H1 (cell line): ENCODE results near the gene B9D1. TPM values are rescaled to one million over a fixed set of nuclear protein-coding genes. Genes with fewer than 3 reads are reported as not detected.

Source experiments
- CTCF ChIA-PET: fragments of 300-600 bp; sonication (Branson Sonifier 250); formaldehyde crosslinking; loops from one replicate; lab custom pipeline; 2021; ENCODE audit not compliant: partially characterized antibody; lab: Charles Lee
- POLR2A ChIA-PET: fragments of 300-600 bp; sonication (Branson Sonifier 250); formaldehyde crosslinking; loops from one replicate; lab custom pipeline; 2021; ENCODE audit warnings: inconsistent platforms; ENCODE audit not compliant: partially characterized antibody; lab: Charles Lee
- DNase-seq, 2 experiments: peaks; one replicate each; pipeline versions ENCODE4 v3.0.0 to v3.0.0-alpha.2; 2010 to 2022; ENCODE audit warnings: low spot score in 2 of 2, low read depth in 1 of 2, mixed read lengths in 1 of 2
- FAIRE-seq: peaks from 2 replicates; lab custom pipeline; 2011; peaks lifted over from hg19 to GRCh38; lab: Jason Lieb, UNC
- H2AFZ ChIP-seq: 2 replicates; pipeline ENCODE4 v1.8.1; 2012; ENCODE audit warnings: low read length, inconsistent platforms
- H2AK5ac ChIP-seq: 2 replicates; pipeline ENCODE4 v1.6.1; 2013; ENCODE audit warnings: low read depth, low read length
- H2BK120ac ChIP-seq: replicated peaks from 2 replicates; pipeline ENCODE3; 2013; ENCODE audit warnings: low read depth, low read length, inconsistent platforms
- H2BK12ac ChIP-seq: 2 replicates; pipeline ENCODE4 v1.6.1; 2013; ENCODE audit warnings: low read depth, low read length
- H2BK15ac ChIP-seq: 2 replicates; pipeline ENCODE4 v1.6.1; 2013; ENCODE audit warnings: low read length
- H2BK20ac ChIP-seq: 2 replicates; pipeline ENCODE4 v1.6.1; 2013; ENCODE audit warnings: low read length
- H2BK5ac ChIP-seq: 2 replicates; pipeline ENCODE4 v1.6.1; 2013; ENCODE audit warnings: low read depth, low read length
- H3K14ac ChIP-seq: 2 replicates; pipeline ENCODE4 v1.6.1; 2013; ENCODE audit warnings: inconsistent platforms; ENCODE audit not compliant: insufficient read length
- H3K18ac ChIP-seq: 2 replicates; pipeline ENCODE4 v1.6.1; 2013; ENCODE audit warnings: low read length; ENCODE audit errors: extremely low read depth
- H3K23ac ChIP-seq: 2 replicates; pipeline ENCODE4 v1.6.1; 2013; ENCODE audit warnings: inconsistent platforms; ENCODE audit not compliant: insufficient read length
- H3K23me2 ChIP-seq: 2 replicates; pipeline ENCODE4 v1.6.1; 2013; ENCODE audit warnings: low read depth, low read length
- H3K27ac ChIP-seq: 2 replicates; pipeline ENCODE4 v1.6.1; 2011; ENCODE audit warnings: low read depth, low read length, inconsistent platforms
- H3K27me3 ChIP-seq, 4 experiments: replicated peaks in 1 of 4; 1 replicate in 1 of 4; 2 replicates in 3 of 4; pipeline versions ENCODE4 v1.6.1 to v1.8.1; 2011 to 2013; ENCODE audit warnings: low read length in 3 of 4, mild to moderate bottlenecking in 3 of 4, inconsistent platforms in 2 of 4, mixed read lengths in 2 of 4, moderate library complexity in 1 of 4; ENCODE audit not compliant: control insufficient read depth in 3 of 4, insufficient read depth in 3 of 4; ENCODE audit errors: extremely low read depth in 1 of 4
- H3K36me3 ChIP-seq, 4 experiments: 2 replicates each; pipeline versions ENCODE4 v1.6.1 to v1.8.1; 2011 to 2013; ENCODE audit warnings: mild to moderate bottlenecking in 4 of 4, low read length in 3 of 4, moderate library complexity in 2 of 4, control low read depth in 1 of 4, inconsistent platforms in 1 of 4; ENCODE audit not compliant: insufficient read depth in 4 of 4, control insufficient read depth in 2 of 4
- H3K4ac ChIP-seq: replicated peaks from 2 replicates; pipeline ENCODE3; 2013; ENCODE audit warnings: low read length, low read depth, mixed read lengths, inconsistent platforms; ENCODE audit not compliant: insufficient read length
- H3K4me1 ChIP-seq, 4 experiments: replicated peaks in 1 of 4; 1 replicate in 1 of 4; 2 replicates in 3 of 4; pipeline versions ENCODE4 v1.6.1 to v1.8.1; 2011 to 2013; ENCODE audit warnings: low read length in 3 of 4, inconsistent platforms in 2 of 4, mixed read lengths in 1 of 4; ENCODE audit not compliant: insufficient read depth in 4 of 4, control insufficient read depth in 3 of 4
- H3K4me2 ChIP-seq, 2 experiments: 2 replicates each; pipeline versions ENCODE4 v1.6.1 to v1.8.1; 2011 to 2013; ENCODE audit warnings: low read depth in 2 of 2, low read length in 2 of 2, control low read depth in 1 of 2, inconsistent platforms in 1 of 2, mild to moderate bottlenecking in 1 of 2; ENCODE audit not compliant: insufficient read depth in 1 of 2
- H3K4me3 ChIP-seq, 4 experiments: fragments of 200-600, 300-600 bp in 1 of 4; sonication (generic), shearing (Covaris generic), sonication (Bioruptor Twin) in 1 of 4; 2 replicates each; pipeline versions ENCODE4 v1.5.1 to v1.8.1; 2011 to 2016; ENCODE audit warnings: low read length in 4 of 4, low read depth in 3 of 4, control low read depth in 2 of 4, inconsistent platforms in 2 of 4, mild to moderate bottlenecking in 2 of 4, mixed read lengths in 1 of 4, moderate library complexity in 1 of 4; ENCODE audit not compliant: insufficient read depth in 2 of 4; ENCODE audit errors: extremely low read depth in 1 of 4
- H3K56ac ChIP-seq: replicated peaks from 2 replicates; pipeline ENCODE3; 2013; ENCODE audit warnings: low read depth, mild to moderate bottlenecking, mixed read lengths, low read length, inconsistent platforms; ENCODE audit not compliant: insufficient read length
- H3K79me1 ChIP-seq: 2 replicates; pipeline ENCODE4 v1.6.1; 2013; ENCODE audit warnings: low read depth, low read length, control low read depth
- H3K79me2 ChIP-seq, 2 experiments: 2 replicates each; pipeline versions ENCODE4 v1.6.1 to v1.8.1; 2012 to 2013; ENCODE audit warnings: low read length in 2 of 2, mild to moderate bottlenecking in 2 of 2, inconsistent platforms in 1 of 2; ENCODE audit not compliant: insufficient read depth in 2 of 2, control insufficient read depth in 1 of 2
- H3K9ac ChIP-seq, 4 experiments: replicated peaks in 1 of 4; 1 replicate in 1 of 4; 2 replicates in 3 of 4; pipeline versions ENCODE4 v1.6.1 to v1.8.1; 2011 to 2013; ENCODE audit warnings: low read depth in 3 of 4, low read length in 3 of 4, control low read depth in 2 of 4, mild to moderate bottlenecking in 2 of 4, moderate library complexity in 2 of 4, inconsistent platforms in 1 of 4; ENCODE audit errors: extremely low read depth in 1 of 4
- H3K9me3 ChIP-seq, 2 experiments: 2 replicates each; pipeline versions ENCODE4 v1.6.1 to v1.8.1; 2012 to 2013; ENCODE audit warnings: mild to moderate bottlenecking in 2 of 2, moderate library complexity in 2 of 2, control low read depth in 1 of 2, inconsistent platforms in 1 of 2, low read depth in 1 of 2, low read length in 1 of 2, mixed read lengths in 1 of 2; ENCODE audit not compliant: insufficient read depth in 2 of 2
- H4K20me1 ChIP-seq, 2 experiments: replicated peaks in 1 of 2; 2 replicates each; pipeline versions ENCODE3 to v1.8.1; 2011 to 2013; ENCODE audit warnings: inconsistent platforms in 2 of 2, low read length in 2 of 2, mild to moderate bottlenecking in 1 of 2; ENCODE audit not compliant: insufficient read depth in 2 of 2, control insufficient read depth in 1 of 2
- H4K5ac ChIP-seq: 2 replicates; pipeline ENCODE4 v1.6.1; 2013; ENCODE audit warnings: low read length, low read depth, mixed read lengths, inconsistent platforms; ENCODE audit not compliant: insufficient read length
- H4K8ac ChIP-seq: 2 replicates; pipeline ENCODE4 v1.8.0; 2013; ENCODE audit warnings: mild to moderate bottlenecking, moderate library complexity, low read length, inconsistent platforms; ENCODE audit not compliant: insufficient read depth; ENCODE audit errors: extremely low read depth
- H4K91ac ChIP-seq: replicated peaks from 2 replicates; pipeline ENCODE3; 2013; ENCODE audit warnings: low read length, mixed read lengths, inconsistent platforms; ENCODE audit not compliant: insufficient read length
- BCL11A ChIP-seq, 2 experiments: IDR thresholded peaks; one replicate each; pipeline ENCODE4 v1.6.1; 2011; ENCODE audit warnings: low read depth in 2 of 2, low read length in 2 of 2, mild to moderate bottlenecking in 2 of 2
- CHD2 ChIP-seq: IDR thresholded peaks from 2 replicates; pipeline ENCODE4 v1.6.1; 2012; ENCODE audit warnings: low read length, improper control_type of control experiment
- EZH2 ChIP-seq: fragments of 200-600 bp; sonication (generic); IDR thresholded peaks from 2 replicates; pipeline ENCODE4 v1.7.1; 2012; ENCODE audit warnings: low read depth, mild to moderate bottlenecking, moderate library complexity, low read length, inconsistent platforms; ENCODE audit not compliant: severe bottlenecking
- HDAC6 ChIP-seq: IDR thresholded peaks from one replicate; pipeline ENCODE4 v1.7.1; 2012; ENCODE audit warnings: low read depth, mild to moderate bottlenecking, inconsistent platforms, low read length, moderate library complexity
- MAFK ChIP-seq: IDR thresholded peaks from 2 replicates; pipeline ENCODE4 v1.6.1; 2012; ENCODE audit warnings: low read depth, mild to moderate bottlenecking, improper control_type of control experiment, low read length
- RFX5 ChIP-seq: IDR thresholded peaks from 2 replicates; pipeline ENCODE4 v1.6.1; 2011; ENCODE audit warnings: low read depth, low read length, improper control_type of control experiment, borderline replicate concordance
- SAP30 ChIP-seq: fragments of 300-600 bp; sonication (generic); IDR thresholded peaks from 2 replicates; pipeline ENCODE4 v1.7.1; 2012; ENCODE audit warnings: low read length, moderate library complexity, mild to moderate bottlenecking, inconsistent platforms; ENCODE audit not compliant: insufficient read depth, insufficient replicate concordance
- SIN3A ChIP-seq, 2 experiments: IDR thresholded peaks in 1 of 2; conservative IDR thresholded peaks in 1 of 2; 2 replicates each; pipeline ENCODE4 v1.6.1; 2011 to 2012; ENCODE audit warnings: low read length in 2 of 2, improper control_type of control experiment in 1 of 2, low read depth in 1 of 2, mild to moderate bottlenecking in 1 of 2
- YY1 ChIP-seq: IDR thresholded peaks from 2 replicates; pipeline ENCODE4 v1.6.1; 2011; ENCODE audit warnings: low read depth, mild to moderate bottlenecking, low read length
- WGBS, 2 experiments: shearing (Covaris generic) in 1 of 2; methylation state at CpG; one replicate each; pipeline versions ENCODE4 v1.1.6 to v1.1.7; 2013 to 2015; ENCODE audit warnings: low lambda C conversion rate in 2 of 2, mixed read lengths in 2 of 2, inconsistent platforms in 1 of 2, low coverage in 1 of 2, missing lambda C conversion rate in 1 of 2; ENCODE audit not compliant: insufficient replicate concordance in 2 of 2, insufficient coverage in 1 of 2, insufficient read length in 1 of 2; ENCODE audit errors: extremely low coverage in 1 of 2, missing lambda C conversion rate in 1 of 2; 5-methylcytosine and 5-hydroxymethylcytosine counted together
- polyA plus RNA-seq, 7 experiments: library from polyadenylated mRNA; depleted of rRNA in 3 of 7; stranded (reverse) in 5 of 7; unstranded in 2 of 7; fragments of >200 nt in 5 of 7; fragments of 200-250 nt in 2 of 7; gene quantifications; 1 replicate in 5 of 7; 2 replicates in 1 of 7; 4 replicates in 1 of 7; pipeline versions ENCODE4 v1.2.1 to v1.2.3, GENCODE V29; 2011 to 2013; ENCODE audit warnings: missing spikeins in 2 of 7, mixed read lengths in 2 of 7
- total RNA-seq: library from RNA; stranded (reverse); fragmentation: NEBNext Ultra II Directional; extraction: Animal tissue kit (Norgen Biotek cat#: 25700); gene quantifications from 2 replicates; pipeline ENCODE4 v1.2.1, GENCODE V29; 2021
- TF ChIP-seq, protein P1 (sequence below): IDR thresholded peaks from 2 replicates; pipeline ENCODE4 v1.6.1; 2012; ENCODE audit warnings: low read length, inconsistent platforms
- TF ChIP-seq, protein P2 (sequence below): IDR thresholded peaks from 2 replicates; pipeline ENCODE4 v1.6.1; 2012; ENCODE audit warnings: inconsistent platforms

Gene B9D1
- total and polyA plus RNA-seq, 2 of the 8 experiments (the other 6 are each of a cell fraction or from before 2014, with no cell fraction given): 24.6 to 65.7 TPM

DNA sequence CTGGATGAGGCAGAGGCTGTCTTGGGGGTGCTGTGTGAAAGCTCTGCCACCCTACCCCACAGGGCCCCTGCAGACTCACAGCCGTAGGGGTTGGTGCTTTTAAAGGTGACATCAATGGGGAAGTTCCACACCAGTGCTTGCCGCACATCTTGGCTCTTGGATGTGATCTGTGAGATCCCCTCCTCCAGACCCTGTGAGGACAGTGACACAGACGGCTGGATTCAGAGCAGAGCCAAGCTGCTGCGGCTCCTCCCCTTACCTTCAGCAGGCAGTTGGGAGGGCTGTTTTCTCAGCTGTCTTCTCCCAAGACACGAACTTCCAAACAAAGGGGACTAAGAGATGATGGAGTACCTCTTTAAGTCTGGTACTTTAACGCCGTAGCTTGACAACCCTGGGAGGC is 4.8 kb downstream of the B9D1 start:
- no peak overlapping the region for H3K4ac ChIP-seq
- H3K9ac ChIP-seq: no peak overlapping the region
- no peak overlapping the region for H4K5ac ChIP-seq
- H3K79me1 ChIP-seq: peaks cover 2% of the 10 kb centered on the region; the same call in 1 of the 2 replicates
- no peak overlapping the region for H2BK12ac ChIP-seq
- no peak overlapping the region for H3K56ac ChIP-seq
- H3K4me3 ChIP-seq: no peak overlapping the region
- no peaks in the 10 kb centered on the region for H3K9me3 ChIP-seq
- peaks cover 6% of the 10 kb centered on the region; the same call in 1 of the 2 replicates for H3K23me2 ChIP-seq
- CTCF ChIA-PET: interaction anchor here (0.9 to 1.1 kb wide), 2 partner anchors 68 to 90 kb away, joined by 3 read pairs; no protein-coding TSS in a partner anchor
- 86% methylated on average over 7 of the region's 7 CpGs; no CpG with 5 or more reads in 1 of the 2 experiments for WGBS, 2 experiments
- H3K23ac ChIP-seq: no peak overlapping the region
- no peak overlapping the region for H2BK15ac ChIP-seq
- no peak overlapping the region for H3K27ac ChIP-seq
- H3K14ac ChIP-seq: no peak overlapping the region
- no peak overlapping the region for H4K91ac ChIP-seq
- no peak for DNase-seq
- peaks cover 0 to 3% (median under 1%) of the 10 kb centered on the region in 4 experiments; a peak in 3 of 7 replicates for H3K4me1 ChIP-seq
- no peak overlapping the region for H4K8ac ChIP-seq
- no peak overlapping the region for H2BK5ac ChIP-seq
- H2BK20ac ChIP-seq: no peak overlapping the region
- no peaks in the 10 kb centered on the region for H3K27me3 ChIP-seq
- H3K18ac ChIP-seq: no peak overlapping the region
- no peak overlapping the region for H2AK5ac ChIP-seq
- POLR2A ChIA-PET: interaction anchor here (0.6 to 2.0 kb wide), 3 partner anchors 13 to 344 kb away, joined by 3 to 6 read pairs (median 5); no protein-coding TSS in a partner anchor
- peaks cover 0 to 4% of the 10 kb centered on the region in 2 experiments for H4K20me1 ChIP-seq
- no peak overlapping the region for H2AFZ ChIP-seq
- no peak for FAIRE-seq
- H2BK120ac ChIP-seq: no peak overlapping the region
- no peaks in the 10 kb centered on the region for H3K79me2 ChIP-seq
- peaks cover 0 to 7% (median 0%) of the 10 kb centered on the region in 4 experiments; a peak in 1 of 8 replicates for H3K36me3 ChIP-seq
- H3K4me2 ChIP-seq: no peak overlapping the region
- TF ChIP-seq MAFK (no peak), CHD2 (no peak), YY1 (no peak), SIN3A (conservative IDR thresholded peaks at IDR 0.05 in 1 of 2, IDR thresholded peaks at IDR 0.05 in 1 of 2; ENCODE audit: low read depth in 1 of 2, low read length in 2 of 2) (no peak), HDAC6 (no peak), RFX5 (no peak), SAP30 (no peak), BCL11A (IDR thresholded peaks at IDR 0.05; ENCODE audit: low read depth in 2 of 2, low read length in 2 of 2) (no peak), EZH2 (no peak)
- TF ChIP-seq, protein P1, sequence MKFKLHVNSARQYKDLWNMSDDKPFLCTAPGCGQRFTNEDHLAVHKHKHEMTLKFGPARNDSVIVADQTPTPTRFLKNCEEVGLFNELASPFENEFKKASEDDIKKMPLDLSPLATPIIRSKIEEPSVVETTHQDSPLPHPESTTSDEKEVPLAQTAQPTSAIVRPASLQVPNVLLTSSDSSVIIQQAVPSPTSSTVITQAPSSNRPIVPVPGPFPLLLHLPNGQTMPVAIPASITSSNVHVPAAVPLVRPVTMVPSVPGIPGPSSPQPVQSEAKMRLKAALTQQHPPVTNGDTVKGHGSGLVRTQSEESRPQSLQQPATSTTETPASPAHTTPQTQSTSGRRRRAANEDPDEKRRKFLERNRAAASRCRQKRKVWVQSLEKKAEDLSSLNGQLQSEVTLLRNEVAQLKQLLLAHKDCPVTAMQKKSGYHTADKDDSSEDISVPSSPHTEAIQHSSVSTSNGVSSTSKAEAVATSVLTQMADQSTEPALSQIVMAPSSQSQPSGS: no peak
- TF ChIP-seq, protein P2, sequence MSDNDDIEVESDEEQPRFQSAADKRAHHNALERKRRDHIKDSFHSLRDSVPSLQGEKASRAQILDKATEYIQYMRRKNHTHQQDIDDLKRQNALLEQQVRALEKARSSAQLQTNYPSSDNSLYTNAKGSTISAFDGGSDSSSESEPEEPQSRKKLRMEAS: no peak
